PC-9 (cell line): Measurements from ENCODE around the gene COQ10B.

ENCODE experiments used
- CTCF ChIP-seq: fragments of 200-600 bp; sonication (generic); conservative IDR thresholded peaks from 2 replicates; pipeline ENCODE4 v1.6.1; 2017; ENCODE audit warnings: mixed run types, antibody characterized with exemption, mild to moderate bottlenecking, moderate library complexity
- EZH2 ChIP-seq: fragments of 200-600 bp; sonication (generic); IDR thresholded peaks from 2 replicates; pipeline ENCODE4 v1.8.0; 2017; ENCODE audit warnings: antibody characterized with exemption, low read depth

- TF ChIP-seq CTCF (no peak), EZH2 (no peak)
These were observed 2.9 kb upstream of the COQ10B start for GRCh38 chr2:197450465-197450864.
